Activated T-helper 9 cell treated with anti-CD3 and anti-CD28 coated beads, Interleukin-2, amount 50 U/mL, for 16 hours (primary cell): ENCODE measurements around the gene LCOR.

Experiments
- DNase-seq: peaks from one replicate; pipeline ENCODE4 v3.0.0-alpha.2; 2020; ENCODE audit warnings: low read depth

The LCOR gene

DNA sequence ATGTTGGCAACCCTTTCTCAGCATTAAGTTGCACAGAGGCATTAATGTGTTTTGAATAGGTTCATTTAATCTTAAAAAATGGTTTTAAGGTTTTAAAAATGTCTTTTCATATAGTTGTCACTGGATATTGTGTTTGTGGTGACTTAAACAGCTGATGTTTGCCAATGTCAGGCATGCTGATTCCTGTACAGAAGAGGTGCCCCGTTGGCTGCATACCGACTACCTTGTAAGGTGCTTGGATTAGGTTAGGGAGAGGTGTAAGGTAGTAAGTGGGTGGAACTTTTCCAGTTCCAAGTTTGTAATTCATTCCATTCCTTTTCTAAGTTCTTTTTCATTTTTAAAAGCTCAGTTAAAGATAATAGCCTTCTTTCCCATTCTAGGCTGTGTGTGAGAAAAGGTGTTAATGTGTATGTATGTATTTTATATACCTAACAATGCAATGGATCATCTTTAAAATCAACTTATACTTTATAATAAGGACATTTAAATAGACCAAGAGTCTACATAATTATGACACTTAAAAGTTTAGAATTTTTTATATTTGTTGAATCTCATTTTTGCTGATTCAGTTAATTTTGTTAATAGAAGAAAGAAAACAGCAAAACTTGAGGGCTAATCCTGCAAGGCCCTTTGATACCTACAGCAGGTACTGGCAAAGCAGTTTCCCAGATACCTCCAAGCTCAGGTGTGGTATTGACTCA, 155.2 kb downstream of the LCOR start:
- DNase-seq, result no peak

DNA sequence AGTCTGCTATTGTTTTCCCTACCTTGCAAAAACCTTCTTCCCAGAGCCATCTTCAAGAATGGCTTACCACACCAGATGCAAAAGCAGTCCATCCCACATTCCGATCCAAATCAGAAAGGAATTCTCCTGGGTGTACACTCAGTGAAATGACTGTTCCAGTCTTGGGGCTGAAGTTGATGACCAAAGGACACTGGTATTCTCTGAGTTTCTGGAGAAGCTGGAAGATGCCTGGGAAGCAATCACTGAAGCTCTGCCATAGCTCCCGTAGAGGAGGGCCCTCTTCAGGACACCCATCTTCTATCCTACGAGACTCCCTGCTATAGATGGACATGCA, 155.7 kb downstream of the LCOR start:
- DNase-seq, result no peak

DNA sequence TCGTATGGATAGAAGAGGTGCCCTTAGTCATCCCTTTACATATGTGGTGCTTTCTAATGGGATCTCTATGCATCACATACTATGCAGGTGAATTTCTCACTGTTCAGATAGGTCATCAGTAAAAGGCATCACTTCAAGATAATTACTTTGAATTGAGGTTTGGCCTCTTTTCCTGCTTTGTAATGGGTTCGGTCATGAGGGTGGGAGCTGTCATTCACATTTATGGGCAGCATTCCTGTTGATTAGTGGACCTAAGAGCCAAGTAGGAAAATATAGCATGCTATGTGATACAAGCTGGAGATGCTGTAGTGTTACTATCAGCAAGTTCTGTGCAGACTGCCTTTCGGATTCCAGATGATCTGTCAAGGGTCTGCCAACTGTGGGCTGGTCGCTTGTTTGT, 156.3 kb downstream of the LCOR start:
- DNase-seq, result no peak

GRCh38 chr10:96991313-96991841, 159.3 kb downstream of the LCOR start:
- no peak for DNase-seq

- DNase-seq, result no peak
Observed at GRCh38 chr10:96992721-96993120, 160.6 kb downstream of the LCOR start.

GRCh38 chr10:96995851-96996250, 163.8 kb downstream of the LCOR start:
- no peak for DNase-seq

GRCh38 chr10:96996275-96996965, 164.3 kb downstream of the LCOR start:
- DNase-seq, result no peak

DNA sequence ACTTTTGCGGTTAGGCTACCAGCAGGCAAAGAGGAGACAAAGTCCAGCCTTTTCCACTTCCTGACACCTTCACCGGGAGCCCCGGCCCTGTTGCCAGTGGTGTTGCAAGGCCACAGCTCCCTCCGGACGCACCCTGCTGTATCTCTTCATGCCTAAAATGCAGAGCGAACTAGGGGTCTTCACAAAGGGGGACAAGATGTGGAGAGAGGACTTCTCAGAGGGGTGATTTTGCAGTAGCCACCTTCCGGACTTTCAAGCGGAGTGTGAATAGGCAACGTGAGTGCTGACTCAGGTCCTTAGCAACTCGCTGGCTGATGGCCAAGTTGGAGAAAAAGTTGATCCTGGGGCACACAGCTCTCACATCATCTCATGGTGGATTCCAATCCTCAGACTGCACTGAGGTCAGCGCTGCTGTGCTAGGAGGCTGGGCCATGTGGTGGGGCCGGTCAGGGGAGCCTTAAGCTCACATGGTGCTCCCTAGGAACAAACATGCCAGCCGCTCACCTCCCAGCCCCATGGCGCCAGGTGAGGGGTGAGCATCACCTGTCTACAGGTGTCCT, 166.3 kb downstream of the LCOR start:
- no peak for DNase-seq

- DNase-seq, result no peak
Observed at GRCh38 chr10:96999337-96999736, 167.2 kb downstream of the LCOR start.

- no peak for DNase-seq
Observed at GRCh38 chr10:96999987-97000386, 167.9 kb downstream of the LCOR start.

- DNase-seq, result no peak
Observed at GRCh38 chr10:97000487-97001182, 168.5 kb downstream of the LCOR start.

DNA sequence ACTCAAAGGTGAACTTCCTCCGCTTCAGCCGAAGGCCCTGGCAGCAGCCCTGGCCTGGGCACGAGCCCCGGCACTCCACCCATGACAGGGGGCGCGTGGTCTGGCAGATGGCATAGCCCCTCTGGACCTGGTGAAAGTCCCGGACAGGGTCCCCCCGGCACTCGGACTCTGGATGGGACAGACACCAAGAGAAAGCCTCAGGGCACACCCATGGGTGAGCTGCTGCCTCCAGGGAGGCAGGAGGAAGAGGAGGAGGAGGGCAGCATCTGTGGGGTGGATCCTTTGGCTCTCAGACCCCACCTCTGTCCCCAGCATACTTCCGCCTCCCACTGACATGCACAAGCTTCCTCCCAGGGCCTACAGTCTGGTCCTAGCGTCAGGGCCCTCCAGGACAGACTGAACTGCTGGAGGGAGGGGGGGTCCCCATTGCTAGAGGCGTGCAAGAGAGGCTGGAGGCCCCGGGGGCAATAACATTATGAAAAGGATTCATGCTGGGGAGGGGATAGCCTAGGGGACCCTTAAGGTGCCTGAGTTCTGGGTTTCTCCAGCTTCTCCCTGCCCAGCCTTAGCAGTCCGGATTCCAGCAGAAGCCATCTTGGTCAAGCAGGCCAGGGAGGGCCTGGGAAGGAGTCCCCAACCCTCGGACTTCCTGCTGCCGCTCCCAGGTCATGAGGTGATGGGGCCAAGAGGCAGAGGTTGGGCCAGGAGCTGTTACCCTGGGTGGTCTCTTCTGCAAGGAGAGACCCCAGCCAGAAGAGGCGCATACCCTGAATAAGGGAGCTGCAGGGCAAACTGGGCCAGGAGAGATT, 169.3 kb downstream of the LCOR start:
- no peak for DNase-seq

DNA sequence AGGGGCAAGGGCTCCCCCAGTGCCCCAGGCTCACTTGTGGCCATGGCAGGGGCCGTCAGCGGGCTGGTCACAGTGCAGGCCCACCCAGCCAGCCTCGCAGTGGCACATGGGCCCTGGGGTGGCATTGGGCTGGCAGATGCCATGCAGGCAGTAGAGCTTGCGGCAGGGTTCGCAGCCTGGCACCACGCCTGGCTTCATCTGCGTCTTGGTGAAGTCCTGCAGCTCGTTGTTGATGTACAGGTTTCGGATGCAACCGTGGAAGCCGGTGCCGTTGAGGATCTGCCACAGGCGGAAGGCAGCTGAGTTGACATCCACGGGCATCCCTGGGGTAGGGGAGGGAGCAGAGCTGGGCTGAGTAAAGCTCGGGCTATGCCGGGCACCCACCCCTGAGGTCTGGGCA, 170.6 kb downstream of the LCOR start:
- no peak for DNase-seq

DNA sequence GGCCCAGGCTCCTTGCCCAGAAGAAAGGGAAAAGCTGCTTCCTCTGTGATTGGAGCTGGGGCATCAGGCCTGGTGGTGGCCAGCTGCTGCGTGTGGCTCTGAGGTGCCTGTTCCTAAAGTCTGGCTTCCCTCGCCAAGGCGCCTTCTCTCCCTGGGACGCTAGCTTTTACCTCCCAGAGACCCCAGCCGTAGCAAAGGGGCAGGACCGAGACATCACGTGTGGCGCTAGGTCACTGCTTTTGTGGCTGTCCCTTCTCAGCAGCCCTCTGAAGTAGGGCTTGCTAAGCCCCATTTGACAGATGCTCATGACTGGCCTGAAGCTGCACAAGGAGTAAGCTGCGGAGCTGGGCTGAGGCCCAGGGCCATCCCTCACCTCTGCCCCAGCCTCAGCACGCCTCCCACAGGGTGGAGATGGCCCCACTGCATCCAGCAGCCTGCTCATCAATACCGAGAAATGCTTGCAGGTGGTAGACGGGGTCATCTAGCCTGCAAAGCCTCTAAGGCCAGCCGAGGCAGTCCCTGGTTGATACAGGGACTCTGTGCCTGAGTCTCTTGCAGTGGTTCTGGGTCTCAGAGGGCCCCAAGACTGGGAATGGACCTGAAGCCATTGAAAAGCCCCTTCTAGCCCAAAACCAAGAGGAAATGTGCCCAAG, 171.2 kb downstream of the LCOR start:
- no peak for DNase-seq

GRCh38 chr10:97003804-97004201, 171.7 kb downstream of the LCOR start:
- DNase-seq, result no peak

- DNase-seq, result no peak
Observed at GRCh38 chr10:97004591-97004990, 172.5 kb downstream of the LCOR start.

DNA sequence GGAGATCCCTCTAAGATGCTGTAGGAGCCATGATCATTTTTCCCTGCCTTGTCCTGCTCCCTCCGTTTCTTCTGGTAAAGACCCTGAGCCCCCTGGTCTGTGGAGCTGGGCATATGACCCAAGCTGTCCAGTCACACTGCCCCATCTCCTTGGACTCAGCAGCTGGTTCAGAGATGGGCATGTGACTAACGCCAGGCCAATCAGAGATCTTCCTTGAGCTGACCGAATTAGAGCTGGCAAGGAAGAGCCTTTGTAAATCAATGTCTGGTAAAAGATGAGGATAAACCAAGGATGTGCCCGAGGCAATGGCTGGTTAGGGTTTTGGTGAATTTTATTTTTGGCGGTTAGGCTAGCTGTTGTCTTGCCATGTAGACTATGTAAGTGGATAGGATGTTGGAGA, 173.3 kb downstream of the LCOR start:
- no peak for DNase-seq

GRCh38 chr10:97006364-97006763, 174.3 kb downstream of the LCOR start:
- no peak for DNase-seq

GRCh38 chr10:97007417-97007816, 175.3 kb downstream of the LCOR start:
- no peak for DNase-seq

DNA sequence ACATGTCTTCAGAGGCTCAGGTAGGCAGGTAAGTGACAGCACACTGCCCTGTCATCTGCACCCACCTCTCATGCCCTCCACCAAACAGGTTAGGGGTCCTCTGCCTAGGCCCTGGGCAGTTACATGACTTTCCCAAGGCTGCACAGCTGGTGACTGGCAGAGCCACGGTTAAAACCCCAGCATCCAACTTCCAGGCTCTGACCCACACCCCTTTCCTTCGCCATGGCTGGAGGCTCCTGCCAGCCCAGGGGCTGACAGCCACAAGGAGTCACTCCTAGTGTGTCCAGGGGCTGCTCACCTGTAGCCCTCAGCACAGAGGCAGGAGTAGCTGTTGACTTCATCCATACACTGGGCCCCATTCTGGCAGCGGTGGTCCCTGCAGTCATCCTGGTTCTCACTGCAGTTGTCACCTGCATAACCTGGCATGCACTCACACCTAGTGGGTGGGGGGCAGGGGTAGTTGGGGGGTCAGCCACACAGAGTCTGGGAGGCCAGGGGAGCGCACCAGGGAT, 178.7 kb downstream of the LCOR start:
- DNase-seq, result no peak

GRCh38 chr10:97011397-97011796, 179.3 kb downstream of the LCOR start:
- no peak for DNase-seq
